GM18505 (cell line): ENCODE measurements around the gene LMF1.

ENCODE experiments used
- ATAC-seq: cut with Tn5 transposase; IDR thresholded peaks from one replicate; pipeline ENCODE4 v1.9.1; 2021; ENCODE audit not compliant: unreplicated experiment
- POLR2A ChIP-seq: IDR thresholded peaks from 4 replicates; pipeline ENCODE4 v1.6.1; 2011; ENCODE audit warnings: borderline replicate concordance; ENCODE audit not compliant: insufficient read depth, insufficient read length; ENCODE audit errors: extremely low read depth

LMF1 gene

GRCh38 chr16:996681-997080 is 25.9 kb upstream of the LMF1 start:
- no peak for ATAC-seq
- no peak for TF ChIP-seq POLR2A

- no peak for TF ChIP-seq POLR2A
- no peak for ATAC-seq
Observed at GRCh38 chr16:995783-996182, 25.0 kb upstream of the LMF1 start.

GRCh38 chr16:995087-995486 is 24.3 kb upstream of the LMF1 start:
- no peak for TF ChIP-seq POLR2A
- no peak for ATAC-seq

GRCh38 chr16:993731-994130 is 22.9 kb upstream of the LMF1 start:
- no peak for ATAC-seq
- no peak for TF ChIP-seq POLR2A

- TF ChIP-seq POLR2A = no peak
- no peak for ATAC-seq
Observed at GRCh38 chr16:991773-992172, 21.0 kb upstream of the LMF1 start.

- no peak for TF ChIP-seq POLR2A
- ATAC-seq = no peak
Observed at GRCh38 chr16:991345-991744, 20.6 kb upstream of the LMF1 start.

GRCh38 chr16:990516-991291 is 19.9 kb upstream of the LMF1 start:
- no peak for ATAC-seq
- no peak for TF ChIP-seq POLR2A

GRCh38 chr16:989354-989814 is 18.6 kb upstream of the LMF1 start:
- TF ChIP-seq POLR2A = no peak
- ATAC-seq = no peak

GRCh38 chr16:988471-989353 is 17.9 kb upstream of the LMF1 start:
- no peak for ATAC-seq
- no peak for TF ChIP-seq POLR2A

- no peak for ATAC-seq
- TF ChIP-seq POLR2A = no peak
Observed at GRCh38 chr16:987906-988305, 17.1 kb upstream of the LMF1 start.

GRCh38 chr16:986925-987582 is 16.3 kb upstream of the LMF1 start:
- no peak for ATAC-seq
- TF ChIP-seq POLR2A = no peak

- TF ChIP-seq POLR2A = no peak
- ATAC-seq = no peak
Observed at GRCh38 chr16:986411-986810, 15.6 kb upstream of the LMF1 start.

- no peak for TF ChIP-seq POLR2A
- no peak for ATAC-seq
Observed at GRCh38 chr16:985646-986400, 15.0 kb upstream of the LMF1 start.

- ATAC-seq = no peak
- TF ChIP-seq POLR2A = no peak
Observed at GRCh38 chr16:984736-985636, 14.2 kb upstream of the LMF1 start.
